GM23338 (cell line): ENCODE results near the gene TRIM31. TPM values are rescaled to one million over a fixed set of nuclear protein-coding genes. Genes with fewer than 3 reads are reported as not detected.

ENCODE experiments used
- ATAC-seq: fragments of 200-7000 bp; cut with Tn5 transposase; 3 replicates; pipeline ENCODE4 v1.9.1; 2020
- DNase-seq: peaks from one replicate; pipeline ENCODE4 v3.0.0-alpha.2; 2015; ENCODE audit warnings: low spot score
- H2AFZ ChIP-seq: fragments of 200-600 bp; sonication (generic); 2 replicates; pipeline ENCODE4 v1.8.0; 2016; ENCODE audit warnings: antibody characterized with exemption, mild to moderate bottlenecking, moderate library complexity
- H3F3A ChIP-seq: fragments of 200-600 bp; sonication (generic); replicated peaks from 2 replicates; pipeline ENCODE4 v1.8.0; 2017; ENCODE audit warnings: antibody characterized with exemption, mixed run types, low read depth
- H3K27ac ChIP-seq: fragments of 200-600 bp; sonication (generic); 2 replicates; pipeline ENCODE4 v1.6.1; 2016; ENCODE audit warnings: low read depth
- H3K27me3 ChIP-seq: fragments of 200-600 bp; sonication (generic); 2 replicates; pipeline ENCODE4 v1.8.0; 2016; ENCODE audit warnings: mild to moderate bottlenecking, mixed run types, moderate library complexity; ENCODE audit not compliant: insufficient read depth
- H3K36me3 ChIP-seq: fragments of 200-600 bp; sonication (generic); 2 replicates; pipeline ENCODE4 v1.8.0; 2016; ENCODE audit warnings: mild to moderate bottlenecking; ENCODE audit not compliant: insufficient read depth
- H3K4me1 ChIP-seq: fragments of 200-600 bp; sonication (generic); 2 replicates; pipeline ENCODE4 v1.8.0; 2016; ENCODE audit warnings: mild to moderate bottlenecking, moderate library complexity; ENCODE audit not compliant: insufficient read depth
- H3K4me2 ChIP-seq: fragments of 200-600 bp; sonication (generic); 2 replicates; pipeline ENCODE4 v1.7.1; 2017; ENCODE audit warnings: mixed run types
- H3K4me3 ChIP-seq: fragments of 200-600 bp; sonication (generic); 2 replicates; pipeline ENCODE4 v1.6.1; 2016; ENCODE audit warnings: mixed run types
- H3K79me2 ChIP-seq: fragments of 200-600 bp; sonication (generic); replicated peaks from 2 replicates; pipeline ENCODE4 v1.8.0; 2017; ENCODE audit warnings: mild to moderate bottlenecking; ENCODE audit not compliant: insufficient read depth
- H3K9me2 ChIP-seq: fragments of 200-600 bp; sonication (generic); 2 replicates; pipeline ENCODE4 v1.8.0; 2017; ENCODE audit not compliant: insufficient read depth
- H4K20me1 ChIP-seq: fragments of 200-600 bp; sonication (generic); replicated peaks from 2 replicates; pipeline ENCODE4 v1.8.0; 2017; ENCODE audit warnings: mild to moderate bottlenecking; ENCODE audit not compliant: insufficient read depth
- H3K27ac Mint-ChIP-seq: 2 replicates; pipeline ENCODE4 v1.8.0; 2020; ENCODE audit warnings: inconsistent platforms, mild to moderate bottlenecking, moderate library complexity, mixed read lengths
- H3K27me3 Mint-ChIP-seq: 3 replicates; pipeline ENCODE4 v1.8.0; 2022; ENCODE audit warnings: low read depth, mild to moderate bottlenecking, moderate library complexity, mixed read lengths, inconsistent platforms; ENCODE audit not compliant: insufficient read depth, poor library complexity
- H3K36me3 Mint-ChIP-seq: 3 replicates; pipeline ENCODE4 v1.8.0; 2021; ENCODE audit warnings: low read depth, mild to moderate bottlenecking, inconsistent platforms, moderate library complexity, mixed read lengths
- H3K4me1 Mint-ChIP-seq: 3 replicates; pipeline ENCODE4 v1.8.0; 2020; ENCODE audit warnings: mild to moderate bottlenecking, inconsistent platforms, mixed read lengths
- H3K4me3 Mint-ChIP-seq: 3 replicates; pipeline ENCODE4 v1.8.0; 2021; ENCODE audit warnings: moderate library complexity, mild to moderate bottlenecking, inconsistent platforms, mixed read lengths
- H3K9me3 Mint-ChIP-seq: 3 replicates; pipeline ENCODE4 v1.8.0; 2020; ENCODE audit warnings: moderate library complexity, mild to moderate bottlenecking, inconsistent platforms, mixed read lengths
- CREB1 ChIP-seq: fragments of 250-450 bp; sonication (Bioruptor Pico); IDR thresholded peaks from 2 replicates; pipeline ENCODE4 v1.5.0; 2020; ENCODE audit warnings: low read depth, mild to moderate bottlenecking, moderate library complexity
- CTCF ChIP-seq, 2 experiments: fragments of 200-600 bp in 1 of 2; sonication (generic) in 1 of 2; conservative IDR thresholded peaks; 2 replicates each; pipeline versions ENCODE4 v1.5.1 to v1.6.1; 2016 to 2017; ENCODE audit warnings: antibody characterized with exemption in 2 of 2, low read depth in 2 of 2, mild to moderate bottlenecking in 2 of 2, moderate library complexity in 1 of 2
- ETS1 ChIP-seq: IDR thresholded peaks from 2 replicates; pipeline ENCODE4 v1.6.1; 2016; ENCODE audit warnings: antibody characterized with exemption
- EZH2 ChIP-seq: fragments of 200-600 bp; sonication (generic); IDR thresholded peaks from one replicate; pipeline ENCODE4 v1.8.0; 2017; ENCODE audit warnings: antibody characterized with exemption, mild to moderate bottlenecking, low read depth; ENCODE audit not compliant: unreplicated experiment
- EZH2phosphoT487 ChIP-seq: fragments of 200-600 bp; sonication (generic); IDR thresholded peaks from one replicate; pipeline ENCODE4 v1.8.1; 2018; ENCODE audit warnings: antibody characterized with exemption; ENCODE audit not compliant: unreplicated experiment
- JUNB ChIP-seq: IDR thresholded peaks from one replicate; pipeline ENCODE4 v1.6.1; 2016; ENCODE audit warnings: antibody characterized with exemption; ENCODE audit not compliant: unreplicated experiment
- NANOG ChIP-seq: IDR thresholded peaks from 2 replicates; pipeline ENCODE4 v1.6.1; 2016; ENCODE audit warnings: antibody characterized with exemption, borderline replicate concordance
- POLR2AphosphoS5 ChIP-seq: IDR thresholded peaks from 2 replicates; pipeline ENCODE4 v1.6.1; 2016; ENCODE audit warnings: antibody characterized with exemption, low read depth
- REST ChIP-seq: IDR thresholded peaks from one replicate; pipeline ENCODE4 v1.6.1; 2018; ENCODE audit warnings: antibody characterized with exemption; ENCODE audit not compliant: unreplicated experiment
- STAT1 ChIP-seq: IDR thresholded peaks from one replicate; pipeline ENCODE4 v1.6.1; 2016; ENCODE audit warnings: antibody characterized with exemption; ENCODE audit not compliant: unreplicated experiment
- ZNF114 ChIP-seq: fragments of 250-450 bp; sonication (Bioruptor Pico); IDR thresholded peaks from 2 replicates; pipeline ENCODE4 v1.5.0; 2020; ENCODE audit warnings: mild to moderate bottlenecking, moderate library complexity
- ZNF331 ChIP-seq: fragments of 250-450 bp; sonication (Bioruptor Pico); IDR thresholded peaks from 2 replicates; pipeline ENCODE4 v1.5.0; 2020; ENCODE audit warnings: low read depth, mild to moderate bottlenecking, moderate library complexity
- polyA plus RNA-seq: library from polyadenylated mRNA; unstranded; fragments of >200 nt; fragmentation: Nextera tagmentation; extraction: Ambion mirVana; gene quantifications from 2 replicates; pipeline ENCODE4 v1.2.1, GENCODE V29; 2016
- total RNA-seq: library from RNA; depleted of rRNA; stranded (reverse); fragments of >200 nt; shearing (Covaris generic); gene quantifications from 2 replicates; pipeline ENCODE4 v1.2.3, GENCODE V29; 2014
- TF ChIP-seq, protein P1 (sequence below): fragments of 250-450 bp; sonication (Bioruptor Pico); IDR thresholded peaks from 2 replicates; pipeline ENCODE4 v1.5.0; 2020; ENCODE audit warnings: mild to moderate bottlenecking, moderate library complexity

Gene TRIM31
- total and polyA plus RNA-seq, 2 experiments from 2014 or later, result 0.26 TPM; not detected in 1

DNA sequence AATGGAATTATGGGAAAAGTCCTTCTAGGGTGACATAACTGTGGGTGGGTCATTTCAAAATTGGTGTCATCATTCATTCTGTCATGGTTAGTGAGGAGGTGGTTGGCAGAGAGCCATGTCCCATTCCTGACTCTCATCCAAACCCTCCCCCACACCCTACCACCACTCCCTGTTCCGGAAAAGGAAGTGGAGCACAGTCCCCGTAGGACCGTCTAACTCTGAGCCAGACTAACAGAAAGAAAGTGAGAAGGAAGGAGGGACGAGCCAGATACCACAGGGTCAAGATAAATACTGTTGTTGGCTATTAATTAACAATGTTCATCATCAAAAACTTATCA is 43.3 kb upstream of the TRIM31 start:
- Histone ChIP-seq H3K36me3 (no peaks in the 10 kb centered on the region), H3K79me2 (no peaks in the 10 kb centered on the region), H3K27ac (no peak overlapping the region), H4K20me1 (no peaks in the 10 kb centered on the region), H3K4me1 (no peaks in the 10 kb centered on the region), H3K4me3 (no peak overlapping the region), H3K27me3 (0 out of 2 replicates have a peak, but pooled peaks cover 11% of the 10 kb centered on the region), H3F3A (no peaks in the 10 kb centered on the region), H3K9me2 (no peaks in the 10 kb centered on the region), H2AFZ (no peak overlapping the region), H3K4me2 (no peak overlapping the region)
- Mint-ChIP-seq H3K36me3 (no peaks in the 10 kb centered on the region), H3K4me1 (no peaks in the 10 kb centered on the region), H3K4me3 (no peak overlapping the region), H3K9me3 (no peaks in the 10 kb centered on the region), H3K27ac (no peak overlapping the region), H3K27me3 (peaks cover 8% of the 10 kb centered on the region)
- ATAC-seq (no peak), DNase-seq (no peak)
- no peak for TF ChIP-seq STAT1
- no peak for TF ChIP-seq EZH2phosphoT487
- TF ChIP-seq, protein P1, sequence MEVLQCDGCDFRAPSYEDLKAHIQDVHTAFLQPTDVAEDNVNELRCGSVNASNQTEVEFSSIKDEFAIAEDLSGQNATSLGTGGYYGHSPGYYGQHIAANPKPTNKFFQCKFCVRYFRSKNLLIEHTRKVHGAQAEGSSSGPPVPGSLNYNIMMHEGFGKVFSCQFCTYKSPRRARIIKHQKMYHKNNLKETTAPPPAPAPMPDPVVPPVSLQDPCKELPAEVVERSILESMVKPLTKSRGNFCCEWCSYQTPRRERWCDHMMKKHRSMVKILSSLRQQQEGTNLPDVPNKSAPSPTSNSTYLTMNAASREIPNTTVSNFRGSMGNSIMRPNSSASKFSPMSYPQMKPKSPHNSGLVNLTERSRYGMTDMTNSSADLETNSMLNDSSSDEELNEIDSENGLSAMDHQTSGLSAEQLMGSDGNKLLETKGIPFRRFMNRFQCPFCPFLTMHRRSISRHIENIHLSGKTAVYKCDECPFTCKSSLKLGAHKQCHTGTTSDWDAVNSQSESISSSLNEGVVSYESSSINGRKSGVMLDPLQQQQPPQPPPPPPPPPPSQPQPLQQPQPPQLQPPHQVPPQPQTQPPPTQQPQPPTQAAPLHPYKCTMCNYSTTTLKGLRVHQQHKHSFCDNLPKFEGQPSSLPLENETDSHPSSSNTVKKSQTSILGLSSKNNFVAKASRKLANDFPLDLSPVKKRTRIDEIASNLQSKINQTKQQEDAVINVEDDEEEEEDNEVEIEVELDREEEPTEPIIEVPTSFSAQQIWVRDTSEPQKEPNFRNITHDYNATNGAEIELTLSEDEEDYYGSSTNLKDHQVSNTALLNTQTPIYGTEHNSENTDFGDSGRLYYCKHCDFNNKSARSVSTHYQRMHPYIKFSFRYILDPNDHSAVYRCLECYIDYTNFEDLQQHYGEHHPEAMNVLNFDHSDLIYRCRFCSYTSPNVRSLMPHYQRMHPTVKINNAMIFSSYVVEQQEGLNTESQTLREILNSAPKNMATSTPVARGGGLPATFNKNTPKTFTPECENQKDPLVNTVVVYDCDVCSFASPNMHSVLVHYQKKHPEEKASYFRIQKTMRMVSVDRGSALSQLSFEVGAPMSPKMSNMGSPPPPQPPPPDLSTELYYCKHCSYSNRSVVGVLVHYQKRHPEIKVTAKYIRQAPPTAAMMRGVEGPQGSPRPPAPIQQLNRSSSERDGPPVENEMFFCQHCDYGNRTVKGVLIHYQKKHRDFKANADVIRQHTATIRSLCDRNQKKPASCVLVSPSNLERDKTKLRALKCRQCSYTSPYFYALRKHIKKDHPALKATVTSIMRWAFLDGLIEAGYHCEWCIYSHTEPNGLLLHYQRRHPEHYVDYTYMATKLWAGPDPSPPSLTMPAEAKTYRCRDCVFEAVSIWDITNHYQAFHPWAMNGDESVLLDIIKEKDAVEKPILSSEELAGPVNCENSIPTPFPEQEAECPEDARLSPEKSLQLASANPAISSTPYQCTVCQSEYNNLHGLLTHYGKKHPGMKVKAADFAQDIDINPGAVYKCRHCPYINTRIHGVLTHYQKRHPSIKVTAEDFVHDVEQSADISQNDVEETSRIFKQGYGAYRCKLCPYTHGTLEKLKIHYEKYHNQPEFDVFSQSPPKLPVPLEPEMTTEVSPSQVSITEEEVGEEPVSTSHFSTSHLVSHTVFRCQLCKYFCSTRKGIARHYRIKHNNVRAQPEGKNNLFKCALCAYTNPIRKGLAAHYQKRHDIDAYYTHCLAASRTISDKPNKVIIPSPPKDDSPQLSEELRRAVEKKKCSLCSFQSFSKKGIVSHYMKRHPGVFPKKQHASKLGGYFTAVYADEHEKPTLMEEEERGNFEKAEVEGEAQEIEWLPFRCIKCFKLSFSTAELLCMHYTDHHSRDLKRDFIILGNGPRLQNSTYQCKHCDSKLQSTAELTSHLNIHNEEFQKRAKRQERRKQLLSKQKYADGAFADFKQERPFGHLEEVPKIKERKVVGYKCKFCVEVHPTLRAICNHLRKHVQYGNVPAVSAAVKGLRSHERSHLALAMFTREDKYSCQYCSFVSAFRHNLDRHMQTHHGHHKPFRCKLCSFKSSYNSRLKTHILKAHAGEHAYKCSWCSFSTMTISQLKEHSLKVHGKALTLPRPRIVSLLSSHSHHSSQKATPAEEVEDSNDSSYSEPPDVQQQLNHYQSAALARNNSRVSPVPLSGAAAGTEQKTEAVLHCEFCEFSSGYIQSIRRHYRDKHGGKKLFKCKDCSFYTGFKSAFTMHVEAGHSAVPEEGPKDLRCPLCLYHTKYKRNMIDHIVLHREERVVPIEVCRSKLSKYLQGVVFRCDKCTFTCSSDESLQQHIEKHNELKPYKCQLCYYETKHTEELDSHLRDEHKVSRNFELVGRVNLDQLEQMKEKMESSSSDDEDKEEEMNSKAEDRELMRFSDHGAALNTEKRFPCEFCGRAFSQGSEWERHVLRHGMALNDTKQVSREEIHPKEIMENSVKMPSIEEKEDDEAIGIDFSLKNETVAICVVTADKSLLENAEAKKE (CRISPR knock-in tag), result no peak
- no peak for TF ChIP-seq ETS1
- TF ChIP-seq POLR2AphosphoS5, result no peak
- no peak for TF ChIP-seq CTCF (conservative IDR thresholded peaks at IDR 0.05; ENCODE audit: low read depth in 2 of 2)
- no peak for TF ChIP-seq CREB1
- no peak for TF ChIP-seq REST
- no peak for TF ChIP-seq ZNF114 (CRISPR knock-in tag)
- no peak for TF ChIP-seq NANOG
- no peak for TF ChIP-seq ZNF331 (CRISPR knock-in tag)
- no peak for TF ChIP-seq EZH2
- no peak for TF ChIP-seq JUNB
